ENCODE results near the gene SLC25A5.
"Not testable (repeated sequence)": the region's sequence is repeated elsewhere in the genome, so short reads cannot be mapped to it uniquely, and the experiment has no call there.

Gene SLC25A5

GRCh38 chrX:119489212-119490074 lies 21.2 kb downstream of the SLC25A5 start:
- no peaks in the 10 kb centered on the region for H3K27me3 ChIP-seq (ENCODE audit: control insufficient read depth, insufficient read depth, low read length, poor library complexity, severe bottlenecking)
- 92% methylated on average over 13 of the region's 13 CpGs for WGBS, 2 experiments

GRCh38 chrX:119492463-119492862 lies 24.2 kb downstream of the SLC25A5 start:
- Histone ChIP-seq H3K27ac (ENCODE audit: insufficient read depth, low read depth, low read length, poor library complexity, severe bottlenecking) (no peak overlapping the region), H3K9me3 (ENCODE audit: control insufficient read depth, low read length) (no peaks in the 10 kb centered on the region), H3K4me1 (ENCODE audit: control insufficient read depth, insufficient read depth, low read length) (peaks cover 4% of the 10 kb centered on the region), H3K4me3 (ENCODE audit: insufficient read depth, low read depth, low read length) (no peak overlapping the region), H3K36me3 (ENCODE audit: control insufficient read depth, insufficient read depth, low read length) (no peaks in the 10 kb centered on the region), H3K27me3 (ENCODE audit: control insufficient read depth, insufficient read depth, low read length, poor library complexity, severe bottlenecking) (no peaks in the 10 kb centered on the region)
- WGBS, 2 experiments, result 86 to 100% methylated on average over 2 of the region's 2 CpGs

More at GRCh38 chrX:119489212-119490074, 21.2 kb downstream of the SLC25A5 start:
- no peaks in the 10 kb centered on the region for H3K36me3 ChIP-seq (ENCODE audit: control insufficient read depth, insufficient read depth, low read length)
- H3K4me3 ChIP-seq (ENCODE audit: insufficient read depth, low read depth, low read length), result no peak overlapping the region
- H3K4me1 ChIP-seq (ENCODE audit: control insufficient read depth, insufficient read depth, low read length), result no peaks in the 10 kb centered on the region
- H3K9me3 ChIP-seq (ENCODE audit: control insufficient read depth, low read length), result no peaks in the 10 kb centered on the region
- no peak overlapping the region for H3K27ac ChIP-seq (ENCODE audit: insufficient read depth, low read depth, low read length, poor library complexity, severe bottlenecking)

GRCh38 chrX:119493851-119494495 lies 25.7 kb downstream of the SLC25A5 start:
- H3K27ac ChIP-seq (ENCODE audit: insufficient read depth, low read depth, low read length, poor library complexity, severe bottlenecking); H3K36me3 ChIP-seq (ENCODE audit: control insufficient read depth, insufficient read depth, low read length); H3K4me3 ChIP-seq (ENCODE audit: insufficient read depth, low read depth, low read length); H3K27me3 ChIP-seq (ENCODE audit: control insufficient read depth, insufficient read depth, low read length, poor library complexity, severe bottlenecking); H3K9me3 ChIP-seq (ENCODE audit: control insufficient read depth, low read length); H3K4me1 ChIP-seq (ENCODE audit: control insufficient read depth, insufficient read depth, low read length): not testable (repeated sequence)
- WGBS, 2 experiments, result 88 to 94% methylated on average over 10 of the region's 10 CpGs

GRCh38 chrX:119495734-119496726 lies 27.8 kb downstream of the SLC25A5 start:
- Histone ChIP-seq H3K27me3 (ENCODE audit: control insufficient read depth, insufficient read depth, low read length, poor library complexity, severe bottlenecking) (no peaks in the 10 kb centered on the region), H3K4me3 (ENCODE audit: insufficient read depth, low read depth, low read length) (no peak overlapping the region), H3K9me3 (ENCODE audit: control insufficient read depth, low read length) (no peaks in the 10 kb centered on the region), H3K36me3 (ENCODE audit: control insufficient read depth, insufficient read depth, low read length) (no peaks in the 10 kb centered on the region), H3K27ac (ENCODE audit: insufficient read depth, low read depth, low read length, poor library complexity, severe bottlenecking) (no peak overlapping the region), H3K4me1 (ENCODE audit: control insufficient read depth, insufficient read depth, low read length) (peaks cover 4% of the 10 kb centered on the region)
- 71 to 75% methylated on average over 8 to 10 of the region's 10 CpGs for WGBS, 2 experiments

GRCh38 chrX:119497185-119497584 lies 28.9 kb downstream of the SLC25A5 start:
- Histone ChIP-seq H3K4me3 (ENCODE audit: insufficient read depth, low read depth, low read length) (no peak overlapping the region), H3K27me3 (ENCODE audit: control insufficient read depth, insufficient read depth, low read length, poor library complexity, severe bottlenecking) (no peaks in the 10 kb centered on the region), H3K4me1 (ENCODE audit: control insufficient read depth, insufficient read depth, low read length) (peaks cover 4% of the 10 kb centered on the region), H3K9me3 (ENCODE audit: control insufficient read depth, low read length) (no peaks in the 10 kb centered on the region), H3K36me3 (ENCODE audit: control insufficient read depth, insufficient read depth, low read length) (no peaks in the 10 kb centered on the region), H3K27ac (ENCODE audit: insufficient read depth, low read depth, low read length, poor library complexity, severe bottlenecking) (no peak overlapping the region)
- 83 to 96% methylated on average over 1 of the region's 1 CpG for WGBS, 2 experiments

- 92 to 96% methylated on average over 13 of the region's 13 CpGs for WGBS, 2 experiments
- Histone ChIP-seq H3K4me3 (ENCODE audit: insufficient read depth, low read depth, low read length) (no peak overlapping the region), H3K27me3 (ENCODE audit: control insufficient read depth, insufficient read depth, low read length, poor library complexity, severe bottlenecking) (no peaks in the 10 kb centered on the region), H3K4me1 (ENCODE audit: control insufficient read depth, insufficient read depth, low read length) (peaks cover 4% of the 10 kb centered on the region), H3K27ac (ENCODE audit: insufficient read depth, low read depth, low read length, poor library complexity, severe bottlenecking) (no peak overlapping the region), H3K36me3 (ENCODE audit: control insufficient read depth, insufficient read depth, low read length) (no peaks in the 10 kb centered on the region), H3K9me3 (ENCODE audit: control insufficient read depth, low read length) (no peaks in the 10 kb centered on the region)
Observed at GRCh38 chrX:119500061-119500800, 32.0 kb downstream of the SLC25A5 start.

- 93 to 95% methylated on average over 7 of the region's 7 CpGs for whole genome bisulfite sequencing, 2 experiments
- Histone ChIP-seq H3K4me1 (ENCODE audit: control insufficient read depth, insufficient read depth, low read length) (no peaks in the 10 kb centered on the region), H3K27me3 (ENCODE audit: control insufficient read depth, insufficient read depth, low read length, poor library complexity, severe bottlenecking) (no peaks in the 10 kb centered on the region), H3K36me3 (ENCODE audit: control insufficient read depth, insufficient read depth, low read length) (no peaks in the 10 kb centered on the region), H3K4me3 (ENCODE audit: insufficient read depth, low read depth, low read length) (no peak overlapping the region), H3K27ac (ENCODE audit: insufficient read depth, low read depth, low read length, poor library complexity, severe bottlenecking) (no peak overlapping the region), H3K9me3 (ENCODE audit: control insufficient read depth, low read length) (no peaks in the 10 kb centered on the region)
Observed at GRCh38 chrX:119501511-119502148, 33.4 kb downstream of the SLC25A5 start.

- Histone ChIP-seq H3K27me3 (ENCODE audit: control insufficient read depth, insufficient read depth, low read length, poor library complexity, severe bottlenecking) (no peaks in the 10 kb centered on the region), H3K27ac (ENCODE audit: insufficient read depth, low read depth, low read length, poor library complexity, severe bottlenecking) (no peak overlapping the region), H3K9me3 (ENCODE audit: control insufficient read depth, low read length) (no peaks in the 10 kb centered on the region), H3K4me3 (ENCODE audit: insufficient read depth, low read depth, low read length) (no peak overlapping the region), H3K36me3 (ENCODE audit: control insufficient read depth, insufficient read depth, low read length) (no peaks in the 10 kb centered on the region), H3K4me1 (ENCODE audit: control insufficient read depth, insufficient read depth, low read length) (no peaks in the 10 kb centered on the region)
- WGBS, 2 experiments, result 82% methylated on average over 11 of the region's 11 CpGs
Observed at GRCh38 chrX:119502727-119503483, 34.7 kb downstream of the SLC25A5 start.

GRCh38 chrX:119503484-119503861 lies 35.2 kb downstream of the SLC25A5 start:
- Histone ChIP-seq H3K4me1 (ENCODE audit: control insufficient read depth, insufficient read depth, low read length) (no peaks in the 10 kb centered on the region), H3K4me3 (ENCODE audit: insufficient read depth, low read depth, low read length) (no peak overlapping the region), H3K27me3 (ENCODE audit: control insufficient read depth, insufficient read depth, low read length, poor library complexity, severe bottlenecking) (no peaks in the 10 kb centered on the region), H3K36me3 (ENCODE audit: control insufficient read depth, insufficient read depth, low read length) (no peaks in the 10 kb centered on the region), H3K9me3 (ENCODE audit: control insufficient read depth, low read length) (no peaks in the 10 kb centered on the region), H3K27ac (ENCODE audit: insufficient read depth, low read depth, low read length, poor library complexity, severe bottlenecking) (no peak overlapping the region)
- WGBS, 2 experiments, result 76 to 85% methylated on average over 2 of the region's 2 CpGs

All from ectodermal cell (in vitro differentiated cells).